DND-41 (cell line): Measurements from ENCODE around the gene GLB1L3.

ENCODE experiments used
- ATAC-seq: fragments of 200-7000 bp; cut with Tn5 transposase; 3 replicates; pipeline ENCODE4 v1.9.1; 2021; ENCODE audit warnings: low read depth; ENCODE audit not compliant: insufficient read depth
- DNase-seq: peaks from one replicate; pipeline ENCODE4 v3.0.0-alpha.2; 2020
- H2AFZ ChIP-seq: 2 replicates; pipeline ENCODE4 v1.6.0; 2012; ENCODE audit warnings: low read depth, low read length
- H3K27ac ChIP-seq: 2 replicates; pipeline ENCODE4 v1.5.1; 2012; ENCODE audit warnings: low read length, inconsistent platforms
- H3K27me3 ChIP-seq: fragments of 200-600 bp; sonication (generic); 2 replicates; pipeline ENCODE4 v1.6.0; 2012; ENCODE audit warnings: low read length, mild to moderate bottlenecking, inconsistent platforms; ENCODE audit not compliant: insufficient read depth, poor library complexity
- H3K36me3 ChIP-seq: 2 replicates; pipeline ENCODE4 v1.5.1; 2012; ENCODE audit warnings: low read length, inconsistent platforms; ENCODE audit not compliant: insufficient read depth
- H3K4me1 ChIP-seq: 2 replicates; pipeline ENCODE4 v1.5.1; 2012; ENCODE audit warnings: mild to moderate bottlenecking, low read length; ENCODE audit not compliant: insufficient read depth
- H3K4me2 ChIP-seq: 2 replicates; pipeline ENCODE4 v1.6.0; 2012; ENCODE audit warnings: mild to moderate bottlenecking, moderate library complexity, low read length, inconsistent platforms; ENCODE audit not compliant: insufficient read depth
- H3K4me3 ChIP-seq, 2 experiments: fragments of 200-600 bp in 1 of 2; shearing (Covaris generic) in 1 of 2; 2 replicates each; pipeline ENCODE4 v1.5.1; 2012 to 2016; ENCODE audit warnings: inconsistent platforms in 2 of 2, low read length in 2 of 2, mild to moderate bottlenecking in 2 of 2, low read depth in 1 of 2, moderate library complexity in 1 of 2
- H3K79me2 ChIP-seq: 2 replicates; pipeline ENCODE4 v1.6.0; 2012; ENCODE audit warnings: low read length, inconsistent platforms; ENCODE audit not compliant: insufficient read depth
- H3K9ac ChIP-seq: 2 replicates; pipeline ENCODE4 v1.6.0; 2012; ENCODE audit warnings: low read depth, mild to moderate bottlenecking, inconsistent platforms, low read length, moderate library complexity
- H3K9me3 ChIP-seq: 2 replicates; pipeline ENCODE4 v1.5.1; 2012; ENCODE audit warnings: low read length, moderate library complexity, mild to moderate bottlenecking, inconsistent platforms; ENCODE audit not compliant: insufficient read depth, severe bottlenecking
- H4K20me1 ChIP-seq: 2 replicates; pipeline ENCODE4 v1.6.0; 2012; ENCODE audit warnings: low read length; ENCODE audit not compliant: insufficient read depth
- EZH2 ChIP-seq: IDR thresholded peaks from 3 replicates; pipeline ENCODE4 v1.6.1; 2012; ENCODE audit warnings: borderline replicate concordance, low read depth, mild to moderate bottlenecking, moderate library complexity, low read length, inconsistent platforms; ENCODE audit not compliant: severe bottlenecking
- TF ChIP-seq, protein P1 (sequence below): IDR thresholded peaks from 2 replicates; pipeline ENCODE4 v1.5.1; 2012; ENCODE audit warnings: borderline replicate concordance, low read length, moderate library complexity, mild to moderate bottlenecking; ENCODE audit not compliant: poor library complexity, severe bottlenecking; ENCODE audit errors: extremely low read depth

Gene GLB1L3

DNA sequence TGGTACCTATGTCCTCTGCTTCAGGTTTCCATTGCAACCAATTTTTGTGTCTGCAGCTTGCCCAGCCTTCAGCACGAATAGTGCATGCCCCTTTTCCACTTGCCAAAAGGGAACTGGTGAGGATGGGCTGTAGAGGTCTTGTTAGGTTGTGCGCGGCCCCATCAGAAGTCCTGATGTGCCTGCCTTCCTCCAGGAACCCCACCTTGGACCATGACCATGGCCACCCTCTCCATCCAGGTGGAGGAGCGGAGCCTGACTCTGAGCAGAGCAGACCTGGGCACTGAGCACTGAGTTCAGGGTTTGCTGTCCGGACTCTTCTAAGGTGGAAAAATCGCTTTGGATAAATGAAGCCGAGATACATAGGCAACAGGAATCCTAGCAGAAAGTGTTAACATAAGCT lies 62.5 kb downstream of the GLB1L3 start:
- H3K79me2 ChIP-seq: no peaks in the 10 kb centered on the region
- no peak for DNase-seq
- H3K27me3 ChIP-seq: no peaks in the 10 kb centered on the region
- no peaks in the 10 kb centered on the region for H4K20me1 ChIP-seq
- H2AFZ ChIP-seq: no peak overlapping the region
- no peaks in the 10 kb centered on the region for H3K36me3 ChIP-seq
- no peak overlapping the region for H3K4me3 ChIP-seq
- no peak overlapping the region for H3K9ac ChIP-seq
- H3K4me2 ChIP-seq: no peak overlapping the region
- ATAC-seq: no peak
- H3K27ac ChIP-seq: no peak overlapping the region
- H3K4me1 ChIP-seq: no peaks in the 10 kb centered on the region
- no peaks in the 10 kb centered on the region for H3K9me3 ChIP-seq
- TF ChIP-seq, protein P1, sequence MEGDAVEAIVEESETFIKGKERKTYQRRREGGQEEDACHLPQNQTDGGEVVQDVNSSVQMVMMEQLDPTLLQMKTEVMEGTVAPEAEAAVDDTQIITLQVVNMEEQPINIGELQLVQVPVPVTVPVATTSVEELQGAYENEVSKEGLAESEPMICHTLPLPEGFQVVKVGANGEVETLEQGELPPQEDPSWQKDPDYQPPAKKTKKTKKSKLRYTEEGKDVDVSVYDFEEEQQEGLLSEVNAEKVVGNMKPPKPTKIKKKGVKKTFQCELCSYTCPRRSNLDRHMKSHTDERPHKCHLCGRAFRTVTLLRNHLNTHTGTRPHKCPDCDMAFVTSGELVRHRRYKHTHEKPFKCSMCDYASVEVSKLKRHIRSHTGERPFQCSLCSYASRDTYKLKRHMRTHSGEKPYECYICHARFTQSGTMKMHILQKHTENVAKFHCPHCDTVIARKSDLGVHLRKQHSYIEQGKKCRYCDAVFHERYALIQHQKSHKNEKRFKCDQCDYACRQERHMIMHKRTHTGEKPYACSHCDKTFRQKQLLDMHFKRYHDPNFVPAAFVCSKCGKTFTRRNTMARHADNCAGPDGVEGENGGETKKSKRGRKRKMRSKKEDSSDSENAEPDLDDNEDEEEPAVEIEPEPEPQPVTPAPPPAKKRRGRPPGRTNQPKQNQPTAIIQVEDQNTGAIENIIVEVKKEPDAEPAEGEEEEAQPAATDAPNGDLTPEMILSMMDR: no peak
- TF ChIP-seq EZH2: no peak

DNA sequence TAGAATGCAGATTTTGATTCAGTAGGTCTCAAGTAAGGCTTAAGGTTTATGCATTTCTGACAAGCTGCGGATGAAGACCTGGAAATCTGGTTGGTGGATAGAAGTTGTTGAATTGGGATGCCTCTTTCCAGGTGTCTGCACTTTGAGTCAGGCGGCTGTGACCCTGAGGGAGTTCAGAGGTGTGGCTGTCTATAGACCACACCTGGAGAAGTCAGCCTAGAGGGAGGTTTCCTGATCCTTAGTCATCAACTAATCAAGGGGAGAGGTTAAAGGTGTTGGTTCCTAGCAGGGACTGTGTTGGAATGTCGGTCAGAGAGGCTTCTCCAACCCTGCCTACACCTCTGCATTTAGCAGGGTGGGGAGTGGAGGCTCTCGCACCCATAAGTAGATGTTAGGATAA lies 63.6 kb downstream of the GLB1L3 start:
- Histone ChIP-seq H3K79me2 (no peaks in the 10 kb centered on the region), H2AFZ (no peak overlapping the region), H3K4me1 (no peaks in the 10 kb centered on the region), H3K27ac (no peak overlapping the region), H3K9me3 (no peaks in the 10 kb centered on the region), H3K4me2 (no peak overlapping the region), H3K36me3 (no peaks in the 10 kb centered on the region), H3K27me3 (no peaks in the 10 kb centered on the region), H4K20me1 (no peaks in the 10 kb centered on the region), H3K4me3 (no peak overlapping the region), H3K9ac (no peak overlapping the region)
- no peak for DNase-seq
- ATAC-seq: no peak
- TF ChIP-seq, protein P1: no peak
- TF ChIP-seq EZH2: no peak

DNA sequence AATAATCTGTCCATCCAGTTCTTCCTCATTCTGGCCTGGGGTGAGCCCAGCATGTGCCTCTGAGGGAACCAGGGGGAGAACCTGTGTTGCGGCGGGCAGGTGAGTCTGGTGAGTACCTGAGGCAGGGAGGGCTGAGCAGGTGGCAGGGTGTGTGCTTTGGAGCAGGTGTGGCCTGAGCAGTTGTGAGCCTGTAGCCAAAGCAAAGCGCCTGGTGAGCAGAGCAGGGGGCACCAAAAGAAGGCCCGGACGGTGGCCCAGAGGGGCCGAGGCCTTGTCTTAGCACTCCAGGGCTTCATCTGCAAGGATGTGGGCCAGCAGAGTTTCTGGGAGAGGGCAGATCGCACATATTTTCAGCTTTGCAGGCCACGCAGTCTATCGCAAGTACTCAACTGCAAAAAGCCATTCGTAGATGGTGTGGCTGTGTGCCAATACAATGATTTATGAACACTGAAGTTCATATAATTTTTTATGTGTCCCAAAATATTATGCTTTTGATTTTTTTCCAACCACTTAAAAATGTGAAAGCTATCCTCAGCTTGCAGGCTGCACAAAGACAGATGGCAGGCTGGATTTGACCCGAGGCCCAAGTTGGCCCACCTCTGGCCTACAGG lies 64.3 kb downstream of the GLB1L3 start:
- Histone ChIP-seq H2AFZ (no peak overlapping the region), H3K79me2 (no peaks in the 10 kb centered on the region), H3K4me1 (no peaks in the 10 kb centered on the region), H4K20me1 (no peaks in the 10 kb centered on the region), H3K27me3 (no peaks in the 10 kb centered on the region), H3K9ac (no peak overlapping the region), H3K9me3 (no peaks in the 10 kb centered on the region), H3K27ac (no peak overlapping the region), H3K36me3 (no peaks in the 10 kb centered on the region), H3K4me2 (no peak overlapping the region), H3K4me3 (no peak overlapping the region)
- DNase-seq: no peak
- ATAC-seq: no peak; the same call in 2 of the 3 replicates
- TF ChIP-seq, protein P1: no peak
- no peak for TF ChIP-seq EZH2
